Measurements from ENCODE around the gene BBS2.

Gene BBS2

GRCh38 chr16:56438038-56438437 lies 81.8 kb downstream of the BBS2 start:
- ChIA-PET CTCF (interaction anchor here (0.5 to 0.7 kb wide), 2 partner anchors 163 to 377 kb away, joined by 3 to 5 read pairs; no protein-coding TSS in a partner anchor), POLR2A (interaction anchor here (1.7 kb wide), 1 partner anchor 13 kb away, joined by 6 read pairs; the partner anchor contains the start of genes NUDT21 and OGFOD1)
- no peak overlapping the region for H3K4me3 ChIP-seq (ENCODE audit: low read depth, low read length)
- peaks cover 31 to 74% of the 10 kb centered on the region in 2 experiments for H3K36me3 ChIP-seq (ENCODE audit: control insufficient read depth in 2 of 2, insufficient read depth in 1 of 2, low read length in 2 of 2)
- no peaks in the 10 kb centered on the region for H3K9me3 ChIP-seq (ENCODE audit: control insufficient read depth, insufficient read depth, low read depth, low read length)
- no peaks in the 10 kb centered on the region for H3K4me1 ChIP-seq (ENCODE audit: control insufficient read depth, insufficient read depth, low read length)
- TF ChIP-seq ZNF701 (tag by site-specific recombination; IDR thresholded peaks at IDR 0.05) (no peak), ZFP3 (tag by site-specific recombination; IDR thresholded peaks at IDR 0.05; ENCODE audit: low read depth) (no peak), ZNF785 (tag by site-specific recombination; IDR thresholded peaks at IDR 0.05) (no peak), ZNF175 (tag by site-specific recombination; IDR thresholded peaks at IDR 0.05) (no peak), ZNF837 (tag by site-specific recombination; IDR thresholded peaks at IDR 0.05) (no peak), EGR2 (tag by site-specific recombination; IDR thresholded peaks at IDR 0.05; ENCODE audit: low read depth) (no peak), MEIS1 (CRISPR knock-in tag; IDR thresholded peaks at IDR 0.05; ENCODE audit: borderline replicate concordance) (no peak), ZNF423 (tag by site-specific recombination; IDR thresholded peaks at IDR 0.05) (no peak), ZNF843 (tag by site-specific recombination; IDR thresholded peaks at IDR 0.05) (no peak), ZFP41 (tag by site-specific recombination; IDR thresholded peaks at IDR 0.05; ENCODE audit: borderline replicate concordance) (no peak), ZBTB8A (tag by site-specific recombination; IDR thresholded peaks at IDR 0.05) (no peak), ZNF157 (tag by site-specific recombination; IDR thresholded peaks at IDR 0.05) (no peak), ZNF19 (tag by site-specific recombination; IDR thresholded peaks at IDR 0.05; ENCODE audit: low read depth) (no peak), YY1 (tag by site-specific recombination; IDR thresholded peaks at IDR 0.05) (no peak), ZNF514 (tag by site-specific recombination; IDR thresholded peaks at IDR 0.05) (no peak), ZSCAN16 (tag by site-specific recombination; IDR thresholded peaks at IDR 0.05) (no peak), ZNF132 (tag by site-specific recombination; IDR thresholded peaks at IDR 0.05; ENCODE audit: borderline replicate concordance) (no peak)
- no peak overlapping the region for H3K27ac ChIP-seq (ENCODE audit: extremely low read depth, low read depth, low read length)

GRCh38 chr16:56436258-56436657 lies 83.6 kb downstream of the BBS2 start:
- H3K27ac ChIP-seq (ENCODE audit: extremely low read depth, low read depth, low read length) = no peak overlapping the region
- TF ChIP-seq SP7 (tag by site-specific recombination; IDR thresholded peaks at IDR 0.05) (peak; percentile 73), ZNF202 (tag by site-specific recombination; IDR thresholded peaks at IDR 0.05; ENCODE audit: borderline replicate concordance) (no peak)
- ChIA-PET POLR2A (interaction anchor here (1.6 kb wide), 1 partner anchor 15 kb away, joined by 3 read pairs; the partner anchor contains the start of genes NUDT21 and OGFOD1), CTCF (no interaction called here)
- H3K4me1 ChIP-seq (ENCODE audit: control insufficient read depth, insufficient read depth, low read length) = no peaks in the 10 kb centered on the region
- peaks cover 19 to 79% of the 10 kb centered on the region in 2 experiments for H3K36me3 ChIP-seq (ENCODE audit: control insufficient read depth in 2 of 2, insufficient read depth in 1 of 2, low read length in 2 of 2)
- H3K9me3 ChIP-seq (ENCODE audit: control insufficient read depth, insufficient read depth, low read depth, low read length) = no peaks in the 10 kb centered on the region
- H3K4me3 ChIP-seq (ENCODE audit: low read depth, low read length) = no peak overlapping the region
